NK-92 (cell line): ENCODE data around the gene SUCNR1.

Experiments used
- DNase-seq: peaks from one replicate; lab custom pipeline; 2025; ENCODE audit not compliant: unreplicated experiment; lab: John Stamatoyannopoulos, UW

SUCNR1 gene

DNA sequence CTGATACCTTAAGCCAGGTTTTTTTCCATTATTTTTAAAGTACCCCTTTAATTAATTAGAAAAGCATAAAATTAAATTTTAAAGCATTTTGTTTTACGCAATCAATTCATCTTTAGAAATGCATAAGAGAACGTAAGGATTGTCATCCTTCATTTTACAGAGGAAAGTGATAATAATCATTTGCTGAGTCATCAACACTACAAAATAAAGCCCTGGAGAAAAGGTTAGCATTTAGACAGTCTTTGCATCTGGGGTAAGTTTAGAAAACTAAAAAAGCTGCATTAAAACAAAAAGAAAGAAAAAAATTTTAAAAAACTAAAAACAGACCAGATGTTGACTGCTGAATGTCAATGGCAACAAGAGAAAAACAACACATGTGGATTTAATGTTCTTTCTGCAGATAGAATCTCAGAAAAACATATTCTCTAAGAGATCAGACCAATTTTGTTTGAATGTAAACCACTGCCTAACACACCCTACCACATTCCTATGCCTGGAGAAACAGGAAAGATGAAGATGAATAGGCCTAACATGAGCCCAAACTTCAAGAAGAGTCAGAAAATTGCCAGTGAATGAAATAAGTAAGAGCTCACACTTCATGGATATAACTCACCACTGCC is 59.9 kb downstream of the SUCNR1 start:
- no peak for DNase-seq
